GM19240 (cell line): ENCODE results near the gene GPR146.
"Not testable (repeated sequence)": the region's sequence is repeated elsewhere in the genome, so short reads cannot be mapped to it uniquely, and the experiment has no call there.

Source experiments
- DNase-seq: peaks from one replicate; pipeline ENCODE4 v3.0.0; 2011; ENCODE audit warnings: low spot score; ENCODE audit not compliant: insufficient read length

The GPR146 gene

GRCh38 chr7:1024876-1025742 is 19.2 kb upstream of the GPR146 start:
- DNase-seq: no peak

- DNase-seq: no peak
Measured at GRCh38 chr7:1025743-1026581, 18.4 kb upstream of the GPR146 start.

- no peak for DNase-seq
Measured at GRCh38 chr7:1026721-1027161, 17.6 kb upstream of the GPR146 start.

GRCh38 chr7:1027242-1028043 is 16.9 kb upstream of the GPR146 start:
- no peak for DNase-seq

- peak; percentile 95 for DNase-seq
Measured at GRCh38 chr7:1028044-1028770, 16.1 kb upstream of the GPR146 start.

- peak; percentile 88 for DNase-seq
Measured at GRCh38 chr7:1028775-1029636, 15.3 kb upstream of the GPR146 start.

- no peak for DNase-seq
Measured at GRCh38 chr7:1029637-1030443, 14.5 kb upstream of the GPR146 start.

GRCh38 chr7:1030444-1031070 is 13.8 kb upstream of the GPR146 start:
- DNase-seq: no peak

GRCh38 chr7:1031716-1032455 is 12.5 kb upstream of the GPR146 start:
- no peak for DNase-seq

GRCh38 chr7:1032536-1033181 is 11.7 kb upstream of the GPR146 start:
- no peak for DNase-seq

GRCh38 chr7:1033546-1034145 is 10.7 kb upstream of the GPR146 start:
- DNase-seq: no peak

- DNase-seq: not testable (repeated sequence)
Measured at GRCh38 chr7:1034769-1035168, 9.6 kb upstream of the GPR146 start.

- DNase-seq: not testable (repeated sequence)
Measured at GRCh38 chr7:1036164-1036928, 8.0 kb upstream of the GPR146 start.

- not testable (repeated sequence) for DNase-seq
Measured at GRCh38 chr7:1040233-1040632, 4.1 kb upstream of the GPR146 start.

- DNase-seq: no peak
Measured at GRCh38 chr7:1040790-1041189, 3.6 kb upstream of the GPR146 start.
